Measurements from ENCODE around the gene MLXIPL. TPM values are rescaled to one million over a fixed set of nuclear protein-coding genes. Genes with fewer than 3 reads are reported as not detected.

MLXIPL gene
- polyA plus RNA-seq, 1 donor from 2014 or later: 1.8 TPM

- Histone ChIP-seq H3K4me3 (ENCODE audit: low read length) (no peak overlapping the region), H3F3A (ENCODE audit: insufficient read depth, low read length, poor library complexity, severe bottlenecking) (no peaks in the 10 kb centered on the region), H3K36me3 (ENCODE audit: insufficient read depth, low read length) (no peaks in the 10 kb centered on the region), H3K4me2 (ENCODE audit: low read length) (no peak overlapping the region), H4K20me1 (ENCODE audit: insufficient read depth) (no peaks in the 10 kb centered on the region), H3K9ac (ENCODE audit: low read length) (no peak overlapping the region), H3K27me3 (ENCODE audit: insufficient read depth, low read depth, low read length) (no peaks in the 10 kb centered on the region), H3K9me2 (ENCODE audit: insufficient read depth, low read length) (no peaks in the 10 kb centered on the region), H3K9me3 (ENCODE audit: low read length) (no peaks in the 10 kb centered on the region), H2AFZ (ENCODE audit: low read depth, low read length) (no peak overlapping the region), H3K27ac (ENCODE audit: low read length) (no peak overlapping the region), H3K79me2 (replicated peaks; ENCODE audit: insufficient read depth, low read length) (no peaks in the 10 kb centered on the region)
- no peak for TF ChIP-seq RAD21 (conservative IDR thresholded peaks at IDR 0.05)
- no peak for TF ChIP-seq POLR2AphosphoS5 (IDR thresholded peaks at IDR 0.05)
- no peak for TF ChIP-seq EP300 (conservative IDR thresholded peaks at IDR 0.05; ENCODE audit: poor library complexity, severe bottlenecking)
- no peak for TF ChIP-seq REST (IDR thresholded peaks at IDR 0.05; ENCODE audit: borderline replicate concordance)
- no peak for TF ChIP-seq MXI1 (conservative IDR thresholded peaks at IDR 0.05; ENCODE audit: poor library complexity, severe bottlenecking)
- TF ChIP-seq SMC3 (conservative IDR thresholded peaks at IDR 0.05; ENCODE audit: poor library complexity): no peak
- TF ChIP-seq EZH2 (IDR thresholded peaks at IDR 0.05; ENCODE audit: borderline replicate concordance, insufficient read depth, low read length, poor library complexity, severe bottlenecking): no peak
- no peak for TF ChIP-seq TAF1 (IDR thresholded peaks at IDR 0.05; ENCODE audit: low read depth)
- no peak for TF ChIP-seq CTCF (IDR thresholded peaks at IDR 0.05; ENCODE audit: poor library complexity, severe bottlenecking)
These were observed 53.8 kb downstream of the MLXIPL start for GRCh38 chr7:73570521-73570920.

GRCh38 chr7:73569042-73569608 is 55.2 kb downstream of the MLXIPL start:
- Histone ChIP-seq H3F3A (ENCODE audit: insufficient read depth, low read length, poor library complexity, severe bottlenecking) (no peaks in the 10 kb centered on the region), H3K27ac (ENCODE audit: low read length) (no peak overlapping the region), H3K9me3 (ENCODE audit: low read length) (no peaks in the 10 kb centered on the region), H4K20me1 (ENCODE audit: insufficient read depth) (no peaks in the 10 kb centered on the region), H3K79me2 (replicated peaks; ENCODE audit: insufficient read depth, low read length) (no peaks in the 10 kb centered on the region), H3K36me3 (ENCODE audit: insufficient read depth, low read length) (no peaks in the 10 kb centered on the region), H3K9me2 (ENCODE audit: insufficient read depth, low read length) (no peaks in the 10 kb centered on the region), H2AFZ (ENCODE audit: low read depth, low read length) (no peak overlapping the region), H3K4me2 (ENCODE audit: low read length) (no peak overlapping the region), H3K27me3 (ENCODE audit: insufficient read depth, low read depth, low read length) (no peaks in the 10 kb centered on the region), H3K9ac (ENCODE audit: low read length) (no peak overlapping the region), H3K4me3 (ENCODE audit: low read length) (no peak overlapping the region)
- no peak for TF ChIP-seq EP300 (conservative IDR thresholded peaks at IDR 0.05; ENCODE audit: poor library complexity, severe bottlenecking)
- TF ChIP-seq RAD21 (conservative IDR thresholded peaks at IDR 0.05): no peak
- TF ChIP-seq CTCF (IDR thresholded peaks at IDR 0.05; ENCODE audit: poor library complexity, severe bottlenecking): no peak
- TF ChIP-seq REST (IDR thresholded peaks at IDR 0.05; ENCODE audit: borderline replicate concordance): no peak
- no peak for TF ChIP-seq MXI1 (conservative IDR thresholded peaks at IDR 0.05; ENCODE audit: poor library complexity, severe bottlenecking)

Data from neural cell (in vitro differentiated cells).